Bronchial epithelial cell (primary cell): ENCODE results near the gene LTBP3. TPM values are rescaled to one million over a fixed set of nuclear protein-coding genes. Genes with fewer than 3 reads are reported as not detected.

Source experiments
- DNase-seq: peaks from one replicate; pipeline ENCODE4 v3.0.0-alpha.2; 2010; ENCODE audit warnings: low read depth
- FAIRE-seq: peaks from 2 replicates; lab custom pipeline; 2011; peaks lifted over from hg19 to GRCh38; lab: Jason Lieb, UNC
- H3K27me3 ChIP-seq: 2 replicates; pipeline ENCODE4 v1.5.1; 2011; ENCODE audit warnings: low read length; ENCODE audit not compliant: control insufficient read depth, insufficient read depth
- H3K36me3 ChIP-seq: 2 replicates; pipeline ENCODE4 v1.5.1; 2011; ENCODE audit warnings: low read length; ENCODE audit not compliant: control insufficient read depth, insufficient read depth
- H3K4me3 ChIP-seq: 2 replicates; pipeline ENCODE4 v1.5.1; 2011; ENCODE audit warnings: mild to moderate bottlenecking, low read depth, low read length, control low read depth
- total RNA-seq: library from RNA; depleted of rRNA; stranded (reverse); fragments of >200 nt; gene quantifications from 2 replicates; pipeline ENCODE4 v1.2.1, GENCODE V29; 2014
- TF ChIP-seq, protein P1 (sequence below): IDR thresholded peaks from 2 replicates; pipeline ENCODE4 v1.5.1; 2011; ENCODE audit warnings: mild to moderate bottlenecking, moderate library complexity, low read length, control low read depth, inconsistent platforms; ENCODE audit not compliant: insufficient read depth, severe bottlenecking

Gene LTBP3
- total RNA-seq, 1 donor from 2014 or later: 35.0 TPM

DNA sequence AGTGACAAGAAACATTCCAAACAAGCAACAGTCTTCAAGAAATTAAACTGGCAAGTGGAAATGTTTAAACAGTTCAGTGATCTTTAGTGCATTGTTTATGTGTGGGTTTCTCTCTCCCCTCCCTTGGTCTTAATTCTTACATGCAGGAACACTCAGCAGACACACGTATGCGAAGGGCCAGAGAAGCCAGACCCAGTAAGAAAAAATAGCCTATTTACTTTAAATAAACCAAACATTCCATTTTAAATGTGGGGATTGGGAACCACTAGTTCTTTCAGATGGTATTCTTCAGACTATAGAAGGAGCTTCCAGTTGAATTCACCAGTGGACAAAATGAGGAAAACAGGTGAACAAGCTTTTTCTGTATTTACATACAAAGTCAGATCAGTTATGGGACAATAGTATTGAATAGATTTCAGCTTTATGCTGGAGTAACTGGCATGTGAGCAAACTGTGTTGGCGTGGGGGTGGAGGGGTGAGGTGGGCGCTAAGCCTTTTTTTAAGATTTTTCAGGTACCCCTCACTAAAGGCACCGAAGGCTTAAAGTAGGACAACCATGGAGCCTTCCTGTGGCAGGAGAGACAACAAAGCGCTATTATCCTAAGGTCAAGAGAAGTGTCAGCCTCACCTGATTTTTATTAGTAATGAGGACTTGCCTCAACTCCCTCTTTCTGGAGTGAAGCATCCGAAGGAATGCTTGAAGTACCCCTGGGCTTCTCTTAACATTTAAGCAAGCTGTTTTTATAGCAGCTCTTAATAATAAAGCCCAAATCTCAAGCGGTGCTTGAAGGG lies 53.3 kb downstream of the LTBP3 start:
- FAIRE-seq (no peak), DNase-seq (peak; percentile 21)
- TF ChIP-seq, protein P1, sequence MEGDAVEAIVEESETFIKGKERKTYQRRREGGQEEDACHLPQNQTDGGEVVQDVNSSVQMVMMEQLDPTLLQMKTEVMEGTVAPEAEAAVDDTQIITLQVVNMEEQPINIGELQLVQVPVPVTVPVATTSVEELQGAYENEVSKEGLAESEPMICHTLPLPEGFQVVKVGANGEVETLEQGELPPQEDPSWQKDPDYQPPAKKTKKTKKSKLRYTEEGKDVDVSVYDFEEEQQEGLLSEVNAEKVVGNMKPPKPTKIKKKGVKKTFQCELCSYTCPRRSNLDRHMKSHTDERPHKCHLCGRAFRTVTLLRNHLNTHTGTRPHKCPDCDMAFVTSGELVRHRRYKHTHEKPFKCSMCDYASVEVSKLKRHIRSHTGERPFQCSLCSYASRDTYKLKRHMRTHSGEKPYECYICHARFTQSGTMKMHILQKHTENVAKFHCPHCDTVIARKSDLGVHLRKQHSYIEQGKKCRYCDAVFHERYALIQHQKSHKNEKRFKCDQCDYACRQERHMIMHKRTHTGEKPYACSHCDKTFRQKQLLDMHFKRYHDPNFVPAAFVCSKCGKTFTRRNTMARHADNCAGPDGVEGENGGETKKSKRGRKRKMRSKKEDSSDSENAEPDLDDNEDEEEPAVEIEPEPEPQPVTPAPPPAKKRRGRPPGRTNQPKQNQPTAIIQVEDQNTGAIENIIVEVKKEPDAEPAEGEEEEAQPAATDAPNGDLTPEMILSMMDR: no peak
- Histone ChIP-seq H3K4me3 (no peak overlapping the region), H3K36me3 (peaks cover 13% of the 10 kb centered on the region), H3K27me3 (no peaks in the 10 kb centered on the region)

DNA sequence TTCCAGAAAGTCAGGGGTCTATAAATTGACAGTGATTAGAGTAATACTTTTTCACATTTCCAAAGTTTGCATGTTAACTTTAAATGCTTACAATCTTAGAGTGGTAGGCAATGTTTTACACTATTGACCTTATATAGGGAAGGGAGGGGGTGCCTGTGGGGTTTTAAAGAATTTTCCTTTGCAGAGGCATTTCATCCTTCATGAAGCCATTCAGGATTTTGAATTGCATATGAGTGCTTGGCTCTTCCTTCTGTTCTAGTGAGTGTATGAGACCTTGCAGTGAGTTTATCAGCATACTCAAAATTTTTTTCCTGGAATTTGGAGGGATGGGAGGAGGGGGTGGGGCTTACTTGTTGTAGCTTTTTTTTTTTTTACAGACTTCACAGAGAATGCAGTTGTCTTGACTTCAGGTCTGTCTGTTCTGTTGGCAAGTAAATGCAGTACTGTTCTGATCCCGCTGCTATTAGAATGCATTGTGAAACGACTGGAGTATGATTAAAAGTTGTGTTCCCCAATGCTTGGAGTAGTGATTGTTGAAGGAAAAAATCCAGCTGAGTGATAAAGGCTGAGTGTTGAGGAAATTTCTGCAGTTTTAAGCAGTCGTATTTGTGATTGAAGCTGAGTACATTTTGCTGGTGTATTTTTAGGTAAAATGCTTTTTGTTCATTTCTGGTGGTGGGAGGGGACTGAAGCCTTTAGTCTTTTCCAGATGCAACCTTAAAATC lies 54.0 kb downstream of the LTBP3 start:
- DNase-seq (peak; percentile 31), FAIRE-seq (no peak)
- H3K27me3 ChIP-seq: no peaks in the 10 kb centered on the region
- H3K36me3 ChIP-seq: peaks cover 13% of the 10 kb centered on the region
- TF ChIP-seq, protein P1: no peak
- H3K4me3 ChIP-seq: peak overlapping the region; percentile 14

DNA sequence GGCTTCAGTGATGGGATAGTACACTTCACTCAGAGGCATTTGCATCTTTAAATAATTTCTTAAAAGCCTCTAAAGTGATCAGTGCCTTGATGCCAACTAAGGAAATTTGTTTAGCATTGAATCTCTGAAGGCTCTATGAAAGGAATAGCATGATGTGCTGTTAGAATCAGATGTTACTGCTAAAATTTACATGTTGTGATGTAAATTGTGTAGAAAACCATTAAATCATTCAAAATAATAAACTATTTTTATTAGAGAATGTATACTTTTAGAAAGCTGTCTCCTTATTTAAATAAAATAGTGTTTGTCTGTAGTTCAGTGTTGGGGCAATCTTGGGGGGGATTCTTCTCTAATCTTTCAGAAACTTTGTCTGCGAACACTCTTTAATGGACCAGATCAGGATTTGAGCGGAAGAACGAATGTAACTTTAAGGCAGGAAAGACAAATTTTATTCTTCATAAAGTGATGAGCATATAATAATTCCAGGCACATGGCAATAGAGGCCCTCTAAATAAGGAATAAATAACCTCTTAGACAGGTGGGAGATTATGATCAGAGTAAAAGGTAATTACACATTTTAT lies 54.7 kb downstream of the LTBP3 start:
- Histone ChIP-seq H3K36me3 (peaks cover 13% of the 10 kb centered on the region), H3K4me3 (peak overlapping the region; percentile 50), H3K27me3 (no peaks in the 10 kb centered on the region)
- FAIRE-seq: no peak
- peak; percentile 12 for DNase-seq
- TF ChIP-seq, protein P1: no peak

DNA sequence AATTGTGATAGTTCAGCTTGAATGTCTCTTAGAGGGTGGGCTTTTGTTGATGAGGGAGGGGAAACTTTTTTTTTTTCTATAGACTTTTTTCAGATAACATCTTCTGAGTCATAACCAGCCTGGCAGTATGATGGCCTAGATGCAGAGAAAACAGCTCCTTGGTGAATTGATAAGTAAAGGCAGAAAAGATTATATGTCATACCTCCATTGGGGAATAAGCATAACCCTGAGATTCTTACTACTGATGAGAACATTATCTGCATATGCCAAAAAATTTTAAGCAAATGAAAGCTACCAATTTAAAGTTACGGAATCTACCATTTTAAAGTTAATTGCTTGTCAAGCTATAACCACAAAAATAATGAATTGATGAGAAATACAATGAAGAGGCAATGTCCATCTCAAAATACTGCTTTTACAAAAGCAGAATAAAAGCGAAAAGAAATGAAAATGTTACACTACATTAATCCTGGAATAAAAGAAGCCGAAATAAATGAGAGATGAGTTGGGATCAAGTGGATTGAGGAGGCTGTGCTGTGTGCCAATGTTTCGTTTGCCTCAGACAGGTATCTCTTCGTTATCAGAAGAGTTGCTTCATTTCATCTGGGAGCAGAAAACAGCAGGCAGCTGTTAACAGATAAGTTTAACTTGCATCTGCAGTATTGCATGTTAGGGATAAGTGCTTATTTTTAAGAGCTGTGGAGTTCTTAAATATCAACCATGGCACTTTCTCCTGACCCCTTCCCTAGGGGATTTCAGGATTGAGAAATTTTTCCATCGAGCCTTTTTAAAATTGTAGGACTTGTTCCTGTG lies 55.4 kb downstream of the LTBP3 start:
- FAIRE-seq: no peak
- Histone ChIP-seq H3K36me3 (peaks cover 13% of the 10 kb centered on the region), H3K27me3 (no peaks in the 10 kb centered on the region), H3K4me3 (peak overlapping the region; percentile 50)
- DNase-seq: peak; percentile 30
- TF ChIP-seq, protein P1: no peak

DNA sequence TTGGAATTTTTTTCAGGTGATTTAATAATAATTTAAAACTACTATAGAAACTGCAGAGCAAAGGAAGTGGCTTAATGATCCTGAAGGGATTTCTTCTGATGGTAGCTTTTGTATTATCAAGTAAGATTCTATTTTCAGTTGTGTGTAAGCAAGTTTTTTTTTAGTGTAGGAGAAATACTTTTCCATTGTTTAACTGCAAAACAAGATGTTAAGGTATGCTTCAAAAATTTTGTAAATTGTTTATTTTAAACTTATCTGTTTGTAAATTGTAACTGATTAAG lies 55.9 kb downstream of the LTBP3 start:
- H3K4me3 ChIP-seq: peak overlapping the region; percentile 50
- DNase-seq (peak; percentile 19), FAIRE-seq (no peak)
- H3K27me3 ChIP-seq: no peaks in the 10 kb centered on the region
- TF ChIP-seq, protein P1: no peak
- H3K36me3 ChIP-seq: peaks cover 13% of the 10 kb centered on the region
